ENCODE measurements around the gene RERG. TPM values are rescaled to one million over a fixed set of nuclear protein-coding genes. Genes with fewer than 3 reads are reported as not detected.

RERG gene
- total RNA-seq, 2 experiments from 2014 or later = not detected

DNA sequence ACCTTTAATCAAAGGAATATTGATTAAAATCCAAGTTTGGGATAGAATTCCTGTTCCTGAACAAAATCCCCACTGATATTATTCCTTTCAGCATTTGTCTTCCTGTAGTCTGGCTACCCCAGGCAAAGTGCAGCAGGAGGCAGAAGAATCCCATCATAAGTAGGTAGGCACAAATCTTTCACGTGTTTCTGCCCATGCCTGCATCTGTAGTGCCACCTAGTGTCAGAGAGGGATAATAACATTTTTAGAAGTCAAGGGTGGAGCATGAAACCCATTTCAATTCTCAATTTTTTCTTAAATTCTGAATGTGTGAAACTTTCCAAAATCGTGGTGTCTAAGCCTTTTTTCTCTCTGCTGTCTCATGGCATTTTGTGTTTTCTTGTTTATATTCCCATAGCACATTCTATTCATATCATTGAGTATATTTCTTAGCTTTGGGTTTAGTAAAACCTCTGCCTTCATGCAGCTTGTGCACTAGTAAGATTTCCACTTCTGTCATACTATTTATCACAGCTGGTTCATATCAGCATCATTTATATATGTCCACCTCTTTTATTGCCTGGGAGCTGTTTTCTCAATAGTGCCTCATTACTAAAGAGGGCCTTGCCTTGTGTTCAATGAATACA lies 47.8 kb upstream of the RERG start:
- BruUV-seq (replicated peaks) = no TSS peak
- ChIA-PET CTCF (ENCODE audit: unreplicated experiment) (no interaction called here), POLR2A (interaction anchor here (1.2 to 1.3 kb wide), 2 partner anchors 11 to 21 kb away, joined by 3 read pairs; no protein-coding TSS in a partner anchor)
- no peaks in the 10 kb centered on the region for H3K36me3 ChIP-seq (ENCODE audit: insufficient read depth, low read length)
- no peak overlapping the region for H3K27ac ChIP-seq (ENCODE audit: low read depth, low read length, poor library complexity, severe bottlenecking)
- H4K20me1 ChIP-seq (ENCODE audit: insufficient read depth, low read length) = no peaks in the 10 kb centered on the region
- TF ChIP-seq, protein P1, sequence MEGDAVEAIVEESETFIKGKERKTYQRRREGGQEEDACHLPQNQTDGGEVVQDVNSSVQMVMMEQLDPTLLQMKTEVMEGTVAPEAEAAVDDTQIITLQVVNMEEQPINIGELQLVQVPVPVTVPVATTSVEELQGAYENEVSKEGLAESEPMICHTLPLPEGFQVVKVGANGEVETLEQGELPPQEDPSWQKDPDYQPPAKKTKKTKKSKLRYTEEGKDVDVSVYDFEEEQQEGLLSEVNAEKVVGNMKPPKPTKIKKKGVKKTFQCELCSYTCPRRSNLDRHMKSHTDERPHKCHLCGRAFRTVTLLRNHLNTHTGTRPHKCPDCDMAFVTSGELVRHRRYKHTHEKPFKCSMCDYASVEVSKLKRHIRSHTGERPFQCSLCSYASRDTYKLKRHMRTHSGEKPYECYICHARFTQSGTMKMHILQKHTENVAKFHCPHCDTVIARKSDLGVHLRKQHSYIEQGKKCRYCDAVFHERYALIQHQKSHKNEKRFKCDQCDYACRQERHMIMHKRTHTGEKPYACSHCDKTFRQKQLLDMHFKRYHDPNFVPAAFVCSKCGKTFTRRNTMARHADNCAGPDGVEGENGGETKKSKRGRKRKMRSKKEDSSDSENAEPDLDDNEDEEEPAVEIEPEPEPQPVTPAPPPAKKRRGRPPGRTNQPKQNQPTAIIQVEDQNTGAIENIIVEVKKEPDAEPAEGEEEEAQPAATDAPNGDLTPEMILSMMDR (conservative IDR thresholded peaks at IDR 0.05; ENCODE audit: low read length) = peak; percentile 96
- TF ChIP-seq EZH2phosphoT487 (IDR thresholded peaks at IDR 0.05; ENCODE audit: borderline replicate concordance, low read depth, low read length) = no peak
- H3K4me2 ChIP-seq (ENCODE audit: low read length) = no peak overlapping the region
- no peaks in the 10 kb centered on the region for H3K4me1 ChIP-seq (ENCODE audit: insufficient read depth, low read length, poor library complexity, severe bottlenecking)
- no peaks in the 10 kb centered on the region for H3K79me2 ChIP-seq (ENCODE audit: insufficient read depth, low read depth, low read length)
- intact Hi-C loops (cut with micrococcal nuclease; ENCODE audit: unreplicated experiment) = loop anchor here (2.0 to 10.0 kb wide), 3 partner anchors 270 to 544 kb away; no protein-coding TSS in a partner anchor
- no peak overlapping the region for H3K4me3 ChIP-seq (ENCODE audit: low read depth, low read length, poor library complexity, severe bottlenecking)
- H3K9me2 ChIP-seq (ENCODE audit: insufficient read depth, low read length) = no peaks in the 10 kb centered on the region
- H3K9me3 ChIP-seq (ENCODE audit: low read length) = no peaks in the 10 kb centered on the region
- no peak overlapping the region for H2AFZ ChIP-seq (ENCODE audit: low read length)
- DNase-seq (ENCODE audit: low spot score) = peak; percentile 66

GRCh38 chr12:15268309-15268708 lies 47.1 kb upstream of the RERG start:
- TF ChIP-seq EZH2phosphoT487 (IDR thresholded peaks at IDR 0.05; ENCODE audit: borderline replicate concordance, low read depth, low read length) = no peak
- TF ChIP-seq, protein P1 (conservative IDR thresholded peaks at IDR 0.05; ENCODE audit: low read length) = no peak
- Histone ChIP-seq H3K36me3 (ENCODE audit: insufficient read depth, low read length) (no peaks in the 10 kb centered on the region), H3K9me2 (ENCODE audit: insufficient read depth, low read length) (no peaks in the 10 kb centered on the region), H3K4me2 (ENCODE audit: low read length) (no peak overlapping the region), H4K20me1 (ENCODE audit: insufficient read depth, low read length) (no peaks in the 10 kb centered on the region), H2AFZ (ENCODE audit: low read length) (no peak overlapping the region), H3K79me2 (ENCODE audit: insufficient read depth, low read depth, low read length) (no peaks in the 10 kb centered on the region), H3K4me1 (ENCODE audit: insufficient read depth, low read length, poor library complexity, severe bottlenecking) (no peaks in the 10 kb centered on the region), H3K9me3 (ENCODE audit: low read length) (no peaks in the 10 kb centered on the region), H3K4me3 (ENCODE audit: low read depth, low read length, poor library complexity, severe bottlenecking) (no peak overlapping the region), H3K27ac (ENCODE audit: low read depth, low read length, poor library complexity, severe bottlenecking) (no peak overlapping the region)
- CTCF ChIA-PET (ENCODE audit: unreplicated experiment) = no interaction called here
- intact Hi-C loops (cut with micrococcal nuclease; ENCODE audit: unreplicated experiment) = loop anchor here (2.0 to 10.0 kb wide), 3 partner anchors 270 to 544 kb away; no protein-coding TSS in a partner anchor
- BruUV-seq (replicated peaks) = no TSS peak
- POLR2A ChIA-PET = interaction anchor here (0.6 kb wide), 1 partner anchor 262 kb away, joined by 3 read pairs; no protein-coding TSS in a partner anchor
- DNase-seq (ENCODE audit: low spot score) = no peak

GRCh38 chr12:15265875-15266274 lies 44.7 kb upstream of the RERG start:
- no peaks in the 10 kb centered on the region for H3K79me2 ChIP-seq (ENCODE audit: insufficient read depth, low read depth, low read length)
- H3K9me2 ChIP-seq (ENCODE audit: insufficient read depth, low read length) = no peaks in the 10 kb centered on the region
- no peaks in the 10 kb centered on the region for H4K20me1 ChIP-seq (ENCODE audit: insufficient read depth, low read length)
- H3K9me3 ChIP-seq (ENCODE audit: low read length) = no peaks in the 10 kb centered on the region
- TF ChIP-seq EZH2phosphoT487 (IDR thresholded peaks at IDR 0.05; ENCODE audit: borderline replicate concordance, low read depth, low read length) = no peak
- TF ChIP-seq, protein P1 (conservative IDR thresholded peaks at IDR 0.05; ENCODE audit: low read length) = no peak
- H3K27ac ChIP-seq (ENCODE audit: low read depth, low read length, poor library complexity, severe bottlenecking) = no peak overlapping the region
- POLR2A ChIA-PET = no interaction called here
- no peaks in the 10 kb centered on the region for H3K36me3 ChIP-seq (ENCODE audit: insufficient read depth, low read length)
- no TSS peak for BruUV-seq (replicated peaks)
- H3K4me1 ChIP-seq (ENCODE audit: insufficient read depth, low read length, poor library complexity, severe bottlenecking) = no peaks in the 10 kb centered on the region
- no peak overlapping the region for H3K4me3 ChIP-seq (ENCODE audit: low read depth, low read length, poor library complexity, severe bottlenecking)
- no peak overlapping the region for H3K4me2 ChIP-seq (ENCODE audit: low read length)
- CTCF ChIA-PET (ENCODE audit: unreplicated experiment) = no interaction called here
- no peak overlapping the region for H2AFZ ChIP-seq (ENCODE audit: low read length)
- DNase-seq (ENCODE audit: low spot score) = no peak
- intact Hi-C loops (cut with micrococcal nuclease; ENCODE audit: unreplicated experiment) = loop anchor here (5.0 to 10.0 kb wide), 2 partner anchors 419 to 541 kb away; no protein-coding TSS in a partner anchor

Measured in OCI-LY7 (cell line).